ENCODE data around the gene DYNLT2B.

DNA sequence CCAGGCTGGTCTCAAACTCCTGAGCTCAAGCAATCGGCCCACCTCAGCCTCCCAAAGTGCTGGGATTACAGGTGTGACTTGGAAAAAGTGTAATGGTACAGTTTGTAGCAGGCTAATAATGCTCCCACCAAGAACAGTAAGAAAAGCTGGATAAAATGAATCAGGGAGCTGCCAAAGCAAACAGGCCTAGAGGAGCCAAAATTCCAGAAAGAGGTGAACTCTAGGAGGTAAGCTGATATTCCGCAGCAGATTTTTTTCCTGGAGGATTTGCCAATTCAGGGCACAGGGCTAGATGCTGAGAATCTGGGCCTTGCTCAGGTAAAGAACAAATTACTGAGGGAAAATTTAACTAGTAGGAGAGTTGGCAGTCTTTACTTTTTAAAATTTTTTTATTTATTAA is 19.5 kb downstream of the DYNLT2B start:
- TF ChIP-seq, protein P1, sequence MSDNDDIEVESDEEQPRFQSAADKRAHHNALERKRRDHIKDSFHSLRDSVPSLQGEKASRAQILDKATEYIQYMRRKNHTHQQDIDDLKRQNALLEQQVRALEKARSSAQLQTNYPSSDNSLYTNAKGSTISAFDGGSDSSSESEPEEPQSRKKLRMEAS (IDR thresholded peaks at IDR 0.05) = no peak
- no peak for TF ChIP-seq EP300 (IDR thresholded peaks at IDR 0.05; ENCODE audit: borderline replicate concordance)
- TF ChIP-seq CREB1 (IDR thresholded peaks at IDR 0.05; ENCODE audit: low read depth) = no peak
- no peak for TF ChIP-seq TAF1 (IDR thresholded peaks at IDR 0.05; ENCODE audit: low read depth)
- TF ChIP-seq, protein P2, sequence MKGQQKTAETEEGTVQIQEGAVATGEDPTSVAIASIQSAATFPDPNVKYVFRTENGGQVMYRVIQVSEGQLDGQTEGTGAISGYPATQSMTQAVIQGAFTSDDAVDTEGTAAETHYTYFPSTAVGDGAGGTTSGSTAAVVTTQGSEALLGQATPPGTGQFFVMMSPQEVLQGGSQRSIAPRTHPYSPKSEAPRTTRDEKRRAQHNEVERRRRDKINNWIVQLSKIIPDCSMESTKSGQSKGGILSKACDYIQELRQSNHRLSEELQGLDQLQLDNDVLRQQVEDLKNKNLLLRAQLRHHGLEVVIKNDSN (IDR thresholded peaks at IDR 0.05) = no peak
- no peak for TF ChIP-seq ZBTB7A (IDR thresholded peaks at IDR 0.05; ENCODE audit: low read depth)
- TF ChIP-seq YY1 (IDR thresholded peaks at IDR 0.05; ENCODE audit: low read depth) = no peak
- TF ChIP-seq RAD21 (IDR thresholded peaks at IDR 0.05; ENCODE audit: low read depth) = no peak
- no peak for TF ChIP-seq NFIC (IDR thresholded peaks at IDR 0.05)
